Suprapubic skin (tissue), 4 donors: ENCODE data around the gene RMND1.

Experiments
- CTCF ChIP-seq, 2 donors: fragments of 200-600 bp in 1 of 2; fragments of 450-650 bp in 1 of 2; sonication (generic) in 1 of 2; IDR thresholded peaks; one replicate each; pipeline ENCODE4 v1.5.1; 2016 to 2019; ENCODE audit warnings: antibody characterized with exemption in 2 of 2, mild to moderate bottlenecking in 1 of 2, moderate library complexity in 1 of 2
- EP300 ChIP-seq: sonication (generic); formaldehyde crosslinking; IDR thresholded peaks from one replicate; pipeline ENCODE4 v1.6.1; 2017; ENCODE audit warnings: antibody characterized with exemption
- POLR2A ChIP-seq, 2 donors: fragments of 450-650 bp; IDR thresholded peaks; one replicate each; pipeline ENCODE4 v1.6.1; 2017; ENCODE audit warnings: antibody characterized with exemption in 2 of 2, mild to moderate bottlenecking in 2 of 2, moderate library complexity in 2 of 2
- POLR2AphosphoS5 ChIP-seq, 3 donors: sonication (generic); formaldehyde crosslinking; IDR thresholded peaks; one replicate each; pipeline ENCODE4 v1.6.1; 2017; ENCODE audit warnings: antibody characterized with exemption in 3 of 3

- TF ChIP-seq CTCF (IDR thresholded peaks at IDR 0.05) (no peak), POLR2A (IDR thresholded peaks at IDR 0.05) (no peak), EP300 (no peak), POLR2AphosphoS5 (IDR thresholded peaks at IDR 0.05) (no peak)
Measured at GRCh38 chr6:151365233-151365632, 86.7 kb downstream of the RMND1 start.
